HepG2 (cell line): ENCODE results near the gene NUDT22. TPM values are rescaled to one million over a fixed set of nuclear protein-coding genes. Genes with fewer than 3 reads are reported as not detected.

Source experiments
- FOXO1 ChIP-seq: sonication (generic); formaldehyde crosslinking; IDR thresholded peaks from 2 replicates; pipeline ENCODE4 v1.4.0; 2020; ENCODE audit warnings: missing genetic modification reagents
- IRX3 ChIP-seq: sonication (generic); formaldehyde crosslinking; IDR thresholded peaks from 2 replicates; pipeline ENCODE4 v1.8.1; 2023; ENCODE audit warnings: mild to moderate bottlenecking, low read depth, missing genetic modification reagents, borderline replicate concordance
- ISX ChIP-seq: sonication (generic); formaldehyde crosslinking; conservative IDR thresholded peaks from 2 replicates; pipeline ENCODE4 v1.5.0; 2020; ENCODE audit warnings: missing genetic modification reagents
- JUND ChIP-seq: sonication (generic); formaldehyde crosslinking; IDR thresholded peaks from 2 replicates; pipeline ENCODE4 v1.8.0; 2022; ENCODE audit warnings: mild to moderate bottlenecking, missing genetic modification reagents
- NCOA1 ChIP-seq: sonication (generic); formaldehyde crosslinking; IDR thresholded peaks from 2 replicates; pipeline ENCODE4 v1.9.0; 2021; ENCODE audit warnings: missing genetic modification reagents
- NKX3-1 ChIP-seq: sonication (generic); formaldehyde crosslinking; IDR thresholded peaks from 2 replicates; pipeline ENCODE4 v1.5.0; 2020; ENCODE audit warnings: missing genetic modification reagents
- RXRA ChIP-seq: sonication (generic); formaldehyde crosslinking; IDR thresholded peaks from 2 replicates; pipeline ENCODE4 v1.5.1; 2020; ENCODE audit warnings: missing genetic modification reagents
- SRSF4 ChIP-seq: fragments of 200-400 bp; formaldehyde crosslinking; IDR thresholded peaks from one replicate; pipeline ENCODE4 v1.6.1; 2018; ENCODE audit warnings: mild to moderate bottlenecking, low read depth, low read length, moderate library complexity; ENCODE audit not compliant: poor library complexity, severe bottlenecking
- ZNF251 ChIP-seq: sonication (generic); formaldehyde crosslinking; IDR thresholded peaks from 2 replicates; pipeline ENCODE4 v1.9.0; 2021; ENCODE audit warnings: mild to moderate bottlenecking, missing genetic modification reagents
- ZNF768 ChIP-seq: sonication (generic); formaldehyde crosslinking; IDR thresholded peaks from 2 replicates; pipeline ENCODE4 v1.4.0; 2020; ENCODE audit warnings: missing genetic modification reagents
- ZNF891 ChIP-seq: sonication (generic); formaldehyde crosslinking; IDR thresholded peaks from 2 replicates; pipeline ENCODE4 v1.5.0; 2020; ENCODE audit warnings: mild to moderate bottlenecking, missing genetic modification reagents
- polyA plus RNA-seq, 8 experiments: library from polyadenylated mRNA; depleted of rRNA in 3 of 8; stranded (reverse) in 7 of 8; unstranded in 1 of 8; fragments of >200 nt; fragmentation: Illumina TruSeq in 4 of 8; extraction: Trizol in 4 of 8; gene quantifications; 2 replicates each; pipeline versions ENCODE4 v1.2.1 to v1.2.3, GENCODE V29; 2011 to 2016; ENCODE audit warnings: low read depth in 4 of 8, missing spikeins in 1 of 8, mixed read lengths in 1 of 8; ENCODE audit not compliant: insufficient read depth in 1 of 8
- total RNA-seq, 5 experiments: library from RNA; depleted of rRNA; stranded (reverse); fragments of >200 nt; fragmentation: Illumina TruSeq; extraction: Trizol; gene quantifications; 2 replicates each; pipeline ENCODE4 v1.2.3, GENCODE V29; 2016; ENCODE audit warnings: low read depth in 1 of 5
- TF ChIP-seq, protein P1 (sequence below): sonication (generic); formaldehyde crosslinking; IDR thresholded peaks from 2 replicates; pipeline ENCODE4 v1.4.0; 2020; ENCODE audit warnings: missing genetic modification reagents
- TF ChIP-seq, protein P2 (sequence below): sonication (generic); IDR thresholded peaks from 2 replicates; pipeline ENCODE4 v1.6.1; 2016; ENCODE audit warnings: low read depth, borderline replicate concordance
- TF ChIP-seq, protein P3 (sequence below): sonication (generic); formaldehyde crosslinking; IDR thresholded peaks from 2 replicates; pipeline ENCODE4 v1.4.0; 2020; ENCODE audit warnings: missing genetic modification reagents, borderline replicate concordance
- TF ChIP-seq, protein P4 (sequence below): sonication (generic); formaldehyde crosslinking; IDR thresholded peaks from 2 replicates; pipeline ENCODE4 v1.4.0; 2020; ENCODE audit warnings: missing genetic modification reagents
- TF ChIP-seq, protein P5 (sequence below): sonication (generic); formaldehyde crosslinking; conservative IDR thresholded peaks from 2 replicates; pipeline ENCODE4 v1.8.0; 2022; ENCODE audit warnings: mild to moderate bottlenecking, moderate library complexity, missing genetic modification reagents
- TF ChIP-seq, protein P6 (sequence below): IDR thresholded peaks from 2 replicates; pipeline ENCODE4 v1.4.0; 2020; ENCODE audit warnings: mild to moderate bottlenecking, missing genetic modification reagents

NUDT22 gene
- total and polyA plus RNA-seq, 2 of the 13 experiments (the other 11 are each of a cell fraction or from before 2014, with no cell fraction given) = 33.5 to 39.8 TPM

DNA sequence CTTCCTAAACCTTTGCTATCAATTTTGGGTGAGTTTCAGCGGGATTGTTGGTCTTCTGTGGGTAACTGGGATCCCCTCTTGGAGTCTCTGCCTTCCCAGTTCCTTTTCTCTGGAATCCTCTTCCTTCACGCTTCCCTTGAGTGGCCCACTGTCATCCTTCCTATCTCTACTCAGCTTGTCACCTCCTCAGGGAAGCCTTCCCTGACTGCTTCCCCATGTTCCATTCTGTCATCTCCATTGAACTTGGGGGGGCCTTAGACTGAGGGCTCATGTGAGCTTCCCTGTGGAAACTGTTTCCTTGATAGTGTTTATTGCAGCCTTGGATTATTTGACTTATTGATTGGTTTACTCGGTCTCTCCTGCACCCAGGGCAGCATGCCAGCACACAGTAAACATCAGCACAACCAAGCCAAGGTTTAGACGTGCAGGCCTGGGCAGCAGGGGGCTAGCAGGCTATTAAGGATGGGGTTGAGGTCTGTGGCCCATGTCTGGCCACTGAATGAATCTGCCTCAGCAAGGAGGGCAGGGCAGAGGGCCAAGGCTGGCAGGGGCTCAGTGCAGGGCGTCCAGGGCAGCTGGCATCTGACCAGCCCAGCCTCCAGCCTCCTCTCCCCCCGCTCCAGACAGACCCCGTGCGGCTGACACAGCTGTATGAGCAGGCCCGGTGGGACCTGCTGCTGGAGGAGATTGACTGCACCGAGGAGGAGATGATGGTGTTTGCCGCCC, 7.3 kb upstream of the NUDT22 start (continued):
- TF ChIP-seq ISX (no peak), NCOA1 (CRISPR knock-in tag) (no peak), ZNF891 (CRISPR knock-in tag) (no peak), JUND (CRISPR knock-in tag) (no peak), RXRA (CRISPR knock-in tag) (no peak), IRX3 (CRISPR knock-in tag) (no peak), SRSF4 (no peak), FOXO1 (CRISPR knock-in tag) (peak; percentile 43; the same call in 1 of the 2 replicates), NKX3-1 (CRISPR knock-in tag) (no peak), ZNF251 (no peak), ZNF768 (CRISPR knock-in tag) (no peak)
- TF ChIP-seq, protein P1, sequence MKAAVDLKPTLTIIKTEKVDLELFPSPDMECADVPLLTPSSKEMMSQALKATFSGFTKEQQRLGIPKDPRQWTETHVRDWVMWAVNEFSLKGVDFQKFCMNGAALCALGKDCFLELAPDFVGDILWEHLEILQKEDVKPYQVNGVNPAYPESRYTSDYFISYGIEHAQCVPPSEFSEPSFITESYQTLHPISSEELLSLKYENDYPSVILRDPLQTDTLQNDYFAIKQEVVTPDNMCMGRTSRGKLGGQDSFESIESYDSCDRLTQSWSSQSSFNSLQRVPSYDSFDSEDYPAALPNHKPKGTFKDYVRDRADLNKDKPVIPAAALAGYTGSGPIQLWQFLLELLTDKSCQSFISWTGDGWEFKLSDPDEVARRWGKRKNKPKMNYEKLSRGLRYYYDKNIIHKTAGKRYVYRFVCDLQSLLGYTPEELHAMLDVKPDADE (CRISPR knock-in tag) = no peak
- TF ChIP-seq, protein P2, sequence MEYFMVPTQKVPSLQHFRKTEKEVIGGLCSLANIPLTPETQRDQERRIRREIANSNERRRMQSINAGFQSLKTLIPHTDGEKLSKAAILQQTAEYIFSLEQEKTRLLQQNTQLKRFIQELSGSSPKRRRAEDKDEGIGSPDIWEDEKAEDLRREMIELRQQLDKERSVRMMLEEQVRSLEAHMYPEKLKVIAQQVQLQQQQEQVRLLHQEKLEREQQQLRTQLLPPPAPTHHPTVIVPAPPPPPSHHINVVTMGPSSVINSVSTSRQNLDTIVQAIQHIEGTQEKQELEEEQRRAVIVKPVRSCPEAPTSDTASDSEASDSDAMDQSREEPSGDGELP = no peak
- TF ChIP-seq, protein P3, sequence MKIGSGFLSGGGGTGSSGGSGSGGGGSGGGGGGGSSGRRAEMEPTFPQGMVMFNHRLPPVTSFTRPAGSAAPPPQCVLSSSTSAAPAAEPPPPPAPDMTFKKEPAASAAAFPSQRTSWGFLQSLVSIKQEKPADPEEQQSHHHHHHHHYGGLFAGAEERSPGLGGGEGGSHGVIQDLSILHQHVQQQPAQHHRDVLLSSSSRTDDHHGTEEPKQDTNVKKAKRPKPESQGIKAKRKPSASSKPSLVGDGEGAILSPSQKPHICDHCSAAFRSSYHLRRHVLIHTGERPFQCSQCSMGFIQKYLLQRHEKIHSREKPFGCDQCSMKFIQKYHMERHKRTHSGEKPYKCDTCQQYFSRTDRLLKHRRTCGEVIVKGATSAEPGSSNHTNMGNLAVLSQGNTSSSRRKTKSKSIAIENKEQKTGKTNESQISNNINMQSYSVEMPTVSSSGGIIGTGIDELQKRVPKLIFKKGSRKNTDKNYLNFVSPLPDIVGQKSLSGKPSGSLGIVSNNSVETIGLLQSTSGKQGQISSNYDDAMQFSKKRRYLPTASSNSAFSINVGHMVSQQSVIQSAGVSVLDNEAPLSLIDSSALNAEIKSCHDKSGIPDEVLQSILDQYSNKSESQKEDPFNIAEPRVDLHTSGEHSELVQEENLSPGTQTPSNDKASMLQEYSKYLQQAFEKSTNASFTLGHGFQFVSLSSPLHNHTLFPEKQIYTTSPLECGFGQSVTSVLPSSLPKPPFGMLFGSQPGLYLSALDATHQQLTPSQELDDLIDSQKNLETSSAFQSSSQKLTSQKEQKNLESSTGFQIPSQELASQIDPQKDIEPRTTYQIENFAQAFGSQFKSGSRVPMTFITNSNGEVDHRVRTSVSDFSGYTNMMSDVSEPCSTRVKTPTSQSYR (CRISPR knock-in tag) = no peak
- TF ChIP-seq, protein P4, sequence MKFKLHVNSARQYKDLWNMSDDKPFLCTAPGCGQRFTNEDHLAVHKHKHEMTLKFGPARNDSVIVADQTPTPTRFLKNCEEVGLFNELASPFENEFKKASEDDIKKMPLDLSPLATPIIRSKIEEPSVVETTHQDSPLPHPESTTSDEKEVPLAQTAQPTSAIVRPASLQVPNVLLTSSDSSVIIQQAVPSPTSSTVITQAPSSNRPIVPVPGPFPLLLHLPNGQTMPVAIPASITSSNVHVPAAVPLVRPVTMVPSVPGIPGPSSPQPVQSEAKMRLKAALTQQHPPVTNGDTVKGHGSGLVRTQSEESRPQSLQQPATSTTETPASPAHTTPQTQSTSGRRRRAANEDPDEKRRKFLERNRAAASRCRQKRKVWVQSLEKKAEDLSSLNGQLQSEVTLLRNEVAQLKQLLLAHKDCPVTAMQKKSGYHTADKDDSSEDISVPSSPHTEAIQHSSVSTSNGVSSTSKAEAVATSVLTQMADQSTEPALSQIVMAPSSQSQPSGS = no peak
- TF ChIP-seq, protein P5, sequence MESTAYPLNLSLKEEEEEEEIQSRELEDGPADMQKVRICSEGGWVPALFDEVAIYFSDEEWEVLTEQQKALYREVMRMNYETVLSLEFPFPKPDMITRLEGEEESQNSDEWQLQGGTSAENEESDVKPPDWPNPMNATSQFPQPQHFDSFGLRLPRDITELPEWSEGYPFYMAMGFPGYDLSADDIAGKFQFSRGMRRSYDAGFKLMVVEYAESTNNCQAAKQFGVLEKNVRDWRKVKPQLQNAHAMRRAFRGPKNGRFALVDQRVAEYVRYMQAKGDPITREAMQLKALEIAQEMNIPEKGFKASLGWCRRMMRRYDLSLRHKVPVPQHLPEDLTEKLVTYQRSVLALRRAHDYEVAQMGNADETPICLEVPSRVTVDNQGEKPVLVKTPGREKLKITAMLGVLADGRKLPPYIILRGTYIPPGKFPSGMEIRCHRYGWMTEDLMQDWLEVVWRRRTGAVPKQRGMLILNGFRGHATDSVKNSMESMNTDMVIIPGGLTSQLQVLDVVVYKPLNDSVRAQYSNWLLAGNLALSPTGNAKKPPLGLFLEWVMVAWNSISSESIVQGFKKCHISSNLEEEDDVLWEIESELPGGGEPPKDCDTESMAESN (CRISPR knock-in tag) = no peak
- TF ChIP-seq, protein P6, sequence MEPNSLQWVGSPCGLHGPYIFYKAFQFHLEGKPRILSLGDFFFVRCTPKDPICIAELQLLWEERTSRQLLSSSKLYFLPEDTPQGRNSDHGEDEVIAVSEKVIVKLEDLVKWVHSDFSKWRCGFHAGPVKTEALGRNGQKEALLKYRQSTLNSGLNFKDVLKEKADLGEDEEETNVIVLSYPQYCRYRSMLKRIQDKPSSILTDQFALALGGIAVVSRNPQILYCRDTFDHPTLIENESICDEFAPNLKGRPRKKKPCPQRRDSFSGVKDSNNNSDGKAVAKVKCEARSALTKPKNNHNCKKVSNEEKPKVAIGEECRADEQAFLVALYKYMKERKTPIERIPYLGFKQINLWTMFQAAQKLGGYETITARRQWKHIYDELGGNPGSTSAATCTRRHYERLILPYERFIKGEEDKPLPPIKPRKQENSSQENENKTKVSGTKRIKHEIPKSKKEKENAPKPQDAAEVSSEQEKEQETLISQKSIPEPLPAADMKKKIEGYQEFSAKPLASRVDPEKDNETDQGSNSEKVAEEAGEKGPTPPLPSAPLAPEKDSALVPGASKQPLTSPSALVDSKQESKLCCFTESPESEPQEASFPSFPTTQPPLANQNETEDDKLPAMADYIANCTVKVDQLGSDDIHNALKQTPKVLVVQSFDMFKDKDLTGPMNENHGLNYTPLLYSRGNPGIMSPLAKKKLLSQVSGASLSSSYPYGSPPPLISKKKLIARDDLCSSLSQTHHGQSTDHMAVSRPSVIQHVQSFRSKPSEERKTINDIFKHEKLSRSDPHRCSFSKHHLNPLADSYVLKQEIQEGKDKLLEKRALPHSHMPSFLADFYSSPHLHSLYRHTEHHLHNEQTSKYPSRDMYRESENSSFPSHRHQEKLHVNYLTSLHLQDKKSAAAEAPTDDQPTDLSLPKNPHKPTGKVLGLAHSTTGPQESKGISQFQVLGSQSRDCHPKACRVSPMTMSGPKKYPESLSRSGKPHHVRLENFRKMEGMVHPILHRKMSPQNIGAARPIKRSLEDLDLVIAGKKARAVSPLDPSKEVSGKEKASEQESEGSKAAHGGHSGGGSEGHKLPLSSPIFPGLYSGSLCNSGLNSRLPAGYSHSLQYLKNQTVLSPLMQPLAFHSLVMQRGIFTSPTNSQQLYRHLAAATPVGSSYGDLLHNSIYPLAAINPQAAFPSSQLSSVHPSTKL (CRISPR knock-in tag) = 0 out of 2 replicates have a peak, but pooled peaks have one; percentile 17
